Liver (tissue), 3 donors: Measurements from ENCODE around the gene BLTP3A.

Experiments used
- CTCF ChIP-seq: fragments of 150-350 bp; IDR thresholded peaks from 2 replicates; pipeline ENCODE4 v1.5.1; 2017; ENCODE audit warnings: improper control_type of control experiment, low read depth, low read length; ENCODE audit not compliant: missing input control
- JUND ChIP-seq, 2 donors: IDR thresholded peaks; 2 replicates each; pipeline ENCODE4 v1.6.1; 2016; ENCODE audit warnings: antibody characterized with exemption in 2 of 2
- donor health status: healthy.
- donor health status: healthy.

GRCh38 chr6:34837528-34837927 is 45.6 kb downstream of the BLTP3A start:
- no peak for TF ChIP-seq JUND (IDR thresholded peaks at IDR 0.05)
- no peak for TF ChIP-seq CTCF
